HepG2 (cell line): Measurements from ENCODE around the gene TAMALIN. TPM values are rescaled to one million over a fixed set of nuclear protein-coding genes. Genes with fewer than 3 reads are reported as not detected.

Source experiments
- GATAD2A ChIP-seq: IDR thresholded peaks from 2 replicates; pipeline ENCODE4 v1.6.1; 2016
- HNF1B ChIP-seq: sonication (generic); formaldehyde crosslinking; IDR thresholded peaks from 2 replicates; pipeline ENCODE4 v1.5.1; 2020; ENCODE audit warnings: mild to moderate bottlenecking, moderate library complexity, missing genetic modification reagents
- MAFF ChIP-seq: IDR thresholded peaks from 2 replicates; pipeline ENCODE4 v1.6.1; 2011; ENCODE audit warnings: low read depth, low read length, improper control_type of control experiment
- MAFK ChIP-seq, 2 experiments: IDR thresholded peaks in 1 of 2; conservative IDR thresholded peaks in 1 of 2; 2 replicates each; pipeline ENCODE4 v1.6.1; 2011; ENCODE audit warnings: improper control_type of control experiment in 2 of 2, low read length in 2 of 2
- MIXL1 ChIP-seq: IDR thresholded peaks from 2 replicates; pipeline ENCODE4 v1.6.1; 2016
- NR2C2 ChIP-seq: sonication (generic); formaldehyde crosslinking; IDR thresholded peaks from 2 replicates; pipeline ENCODE4 v1.4.0; 2020; ENCODE audit warnings: missing genetic modification reagents, mild to moderate bottlenecking, moderate library complexity, borderline replicate concordance
- NR2F6 ChIP-seq, 2 experiments: IDR thresholded peaks; 2 replicates each; pipeline ENCODE4 v1.6.1; 2016; ENCODE audit warnings: antibody characterized with exemption in 1 of 2, mild to moderate bottlenecking in 1 of 2
- PHF20 ChIP-seq: sonication (generic); formaldehyde crosslinking; IDR thresholded peaks from 2 replicates; pipeline ENCODE4 v1.5.0; 2020; ENCODE audit warnings: mild to moderate bottlenecking, missing genetic modification reagents
- RXRA ChIP-seq: sonication (generic); formaldehyde crosslinking; IDR thresholded peaks from 2 replicates; pipeline ENCODE4 v1.5.1; 2020; ENCODE audit warnings: missing genetic modification reagents
- SOX6 ChIP-seq, 2 experiments: fragments of 450-650 bp in 1 of 2; sonication (generic) in 1 of 2; formaldehyde crosslinking in 1 of 2; IDR thresholded peaks; 2 replicates each; pipeline versions ENCODE4 v1.4.0 to v1.6.1; 2017 to 2020; ENCODE audit warnings: antibody characterized with exemption in 1 of 2, mild to moderate bottlenecking in 1 of 2, missing genetic modification reagents in 1 of 2
- SPEN ChIP-seq: sonication (generic); formaldehyde crosslinking; IDR thresholded peaks from 2 replicates; pipeline ENCODE4 v1.5.1; 2020; ENCODE audit warnings: low read depth, mild to moderate bottlenecking, missing genetic modification reagents
- SRSF1 ChIP-seq: fragments of 200-400 bp; formaldehyde crosslinking; optimal IDR thresholded peaks from 2 replicates; pipeline ENCODE3; 2017; ENCODE audit warnings: mild to moderate bottlenecking, low read depth, low read length, moderate library complexity
- TFAP4 ChIP-seq: sonication (generic); IDR thresholded peaks from 2 replicates; pipeline ENCODE4 v1.6.1; 2016; ENCODE audit warnings: low read depth, borderline replicate concordance
- ZMYM4 ChIP-seq: sonication (generic); formaldehyde crosslinking; IDR thresholded peaks from 2 replicates; pipeline ENCODE4 v1.8.1; 2023; ENCODE audit warnings: mild to moderate bottlenecking, missing genetic modification reagents
- ZNF263 ChIP-seq: sonication (generic); formaldehyde crosslinking; IDR thresholded peaks from 2 replicates; pipeline ENCODE4 v1.4.0; 2020; ENCODE audit warnings: missing genetic modification reagents
- ZNF382 ChIP-seq: sonication (generic); formaldehyde crosslinking; IDR thresholded peaks from 2 replicates; pipeline ENCODE4 v1.5.0; 2020; ENCODE audit warnings: missing genetic modification reagents, mild to moderate bottlenecking, borderline replicate concordance
- ZNF501 ChIP-seq: sonication (generic); formaldehyde crosslinking; IDR thresholded peaks from 2 replicates; pipeline ENCODE4 v1.5.1; 2020; ENCODE audit warnings: mild to moderate bottlenecking, moderate library complexity, missing genetic modification reagents
- ZNF788 ChIP-seq: sonication (generic); formaldehyde crosslinking; IDR thresholded peaks from 2 replicates; pipeline ENCODE4 v1.5.0; 2020; ENCODE audit warnings: mild to moderate bottlenecking, missing genetic modification reagents, borderline replicate concordance
- polyA plus RNA-seq, 8 experiments: library from polyadenylated mRNA; depleted of rRNA in 3 of 8; stranded (reverse) in 7 of 8; unstranded in 1 of 8; fragments of >200 nt; fragmentation: Illumina TruSeq in 4 of 8; extraction: Trizol in 4 of 8; gene quantifications; 2 replicates each; pipeline versions ENCODE4 v1.2.1 to v1.2.3, GENCODE V29; 2011 to 2016; ENCODE audit warnings: low read depth in 4 of 8, missing spikeins in 1 of 8, mixed read lengths in 1 of 8; ENCODE audit not compliant: insufficient read depth in 1 of 8
- total RNA-seq, 5 experiments: library from RNA; depleted of rRNA; stranded (reverse); fragments of >200 nt; fragmentation: Illumina TruSeq; extraction: Trizol; gene quantifications; 2 replicates each; pipeline ENCODE4 v1.2.3, GENCODE V29; 2016; ENCODE audit warnings: low read depth in 1 of 5
- TF ChIP-seq, protein P1 (sequence below): IDR thresholded peaks from 2 replicates; pipeline ENCODE4 v1.6.1; 2012; ENCODE audit warnings: inconsistent platforms

Gene TAMALIN
- total and polyA plus RNA-seq, 2 of the 13 experiments (the other 11 are each of a cell fraction or from before 2014, with no cell fraction given): 2.9 to 10.9 TPM

GRCh38 chr12:52010692-52011601, 4.2 kb downstream of the TAMALIN start (continued):
- TF ChIP-seq MAFK (conservative IDR thresholded peaks at IDR 0.05 in 1 of 2, IDR thresholded peaks at IDR 0.05 in 1 of 2; ENCODE audit: low read length in 2 of 2) (peak; percentile 68 to 74), HNF1B (CRISPR knock-in tag) (0 out of 2 replicates have a peak, but pooled peaks have one; percentile 10), PHF20 (CRISPR knock-in tag) (peak; percentile 15; the same call in 1 of the 2 replicates), ZNF263 (CRISPR knock-in tag) (peak; percentile 10; the same call in 1 of the 2 replicates), SRSF1 (no peak), NR2F6 (IDR thresholded peaks at IDR 0.05) (peak; percentile 54; the same call in 1 of the 2 replicates), NR2F6 (CRISPR knock-in tag; IDR thresholded peaks at IDR 0.05) (peak; percentile 59; the same call in 1 of the 2 replicates), GATAD2A (CRISPR knock-in tag) (0 out of 2 replicates have a peak, but pooled peaks have one; percentile 17), ZNF382 (CRISPR knock-in tag) (no peak), ZMYM4 (no peak), SPEN (CRISPR knock-in tag) (peak; percentile 27; the same call in 1 of the 2 replicates), SOX6 (IDR thresholded peaks at IDR 0.05) (no peak), SOX6 (CRISPR knock-in tag; IDR thresholded peaks at IDR 0.05) (0 out of 2 replicates have a peak, but pooled peaks have one; percentile 19), NR2C2 (peak; percentile 45), RXRA (CRISPR knock-in tag) (peak; percentile 53; the same call in 1 of the 2 replicates), ZNF501 (CRISPR knock-in tag) (peak; percentile 66; the same call in 1 of the 2 replicates), MIXL1 (CRISPR knock-in tag) (0 out of 2 replicates have a peak, but pooled peaks have one; percentile 8), ZNF788 (CRISPR knock-in tag) (no peak), MAFF (peak; percentile 56), TFAP4 (peak; percentile 88)
- TF ChIP-seq, protein P1, sequence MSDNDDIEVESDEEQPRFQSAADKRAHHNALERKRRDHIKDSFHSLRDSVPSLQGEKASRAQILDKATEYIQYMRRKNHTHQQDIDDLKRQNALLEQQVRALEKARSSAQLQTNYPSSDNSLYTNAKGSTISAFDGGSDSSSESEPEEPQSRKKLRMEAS: peak; percentile 52
